HCT116 (cell line): ENCODE results near the gene DGKG. TPM values are rescaled to one million over a fixed set of nuclear protein-coding genes. Genes with fewer than 3 reads are reported as not detected.

Experiments used
- ATAC-seq: fragments of 200-7000 bp; cut with Tn5 transposase; 2 replicates; pipeline ENCODE4 v1.9.1; 2020; ENCODE audit warnings: mild to moderate bottlenecking, moderate library complexity
- BruUV-seq: library from RNA; stranded (reverse); fragments of 400-500 nt; replicated peaks from 2 replicates; lab custom pipeline; 2021; lab: Mats Ljungman, UMichigan
- CTCF ChIA-PET: fragments of 300-600 bp; sonication (Branson Sonifier 250); formaldehyde crosslinking; loops from one replicate; lab custom pipeline; 2021; ENCODE audit warnings: antibody characterized with exemption; lab: Charles Lee
- POLR2A ChIA-PET: fragments of 300-600, 350-600 bp; sonication (Branson Sonifier 250); formaldehyde crosslinking; loops from one replicate; lab custom pipeline; 2021; ENCODE audit warnings: antibody characterized with exemption; lab: Charles Lee
- RAD21 ChIA-PET, 2 experiments: fragments of 300-600 bp; sonication (Branson Sonifier 250); formaldehyde crosslinking; loops; one replicate each; lab custom pipeline; 2023; ENCODE audit warnings: low total read pairs in 2 of 2; ENCODE audit not compliant: uncharacterized antibody in 2 of 2, unreplicated experiment in 2 of 2, low non-redundant PET in 1 of 2; lab: Charles Lee
- DNase-seq: peaks from one replicate; pipeline ENCODE4 v3.0.0-alpha.2; 2010; ENCODE audit warnings: low read depth, low spot score
- H2AFZ ChIP-seq: fragments of 200-600 bp; shearing (Covaris generic), sonication (generic); 2 replicates; pipeline ENCODE4 v1.6.1; 2017; ENCODE audit warnings: low read depth, mixed run types, mixed read lengths, antibody characterized with exemption, low read length; ENCODE audit not compliant: poor library complexity, severe bottlenecking
- H3K27ac ChIP-seq: 2 replicates; pipeline ENCODE4 v1.5.1; 2012; ENCODE audit warnings: low read depth, low read length
- H3K27me3 ChIP-seq: fragments of 200-600 bp; sonication (generic); 2 replicates; pipeline ENCODE4 v1.6.1; 2016; ENCODE audit warnings: mixed run types, low read length, mixed read lengths; ENCODE audit not compliant: insufficient read depth
- H3K36me3 ChIP-seq, 2 experiments: fragments of 200-500 bp in 1 of 2; fragments of 200-600 bp in 1 of 2; sonication (Bioruptor generic) in 1 of 2; sonication (generic) in 1 of 2; 2 replicates each; pipeline versions ENCODE4 v1.5.1 to v1.6.1; 2014 to 2016; ENCODE audit warnings: low read length in 2 of 2, inconsistent platforms in 1 of 2, mixed read lengths in 1 of 2, mixed run types in 1 of 2; ENCODE audit not compliant: insufficient read depth in 2 of 2, control insufficient read depth in 1 of 2
- H3K4me1 ChIP-seq, 2 experiments: fragments of 200-600 bp in 1 of 2; sonication (generic) in 1 of 2; 2 replicates each; pipeline versions ENCODE4 v1.5.1 to v1.6.1; 2012 to 2017; ENCODE audit warnings: low read length in 2 of 2, inconsistent platforms in 1 of 2, mild to moderate bottlenecking in 1 of 2, mixed read lengths in 1 of 2, mixed run types in 1 of 2, moderate library complexity in 1 of 2; ENCODE audit not compliant: insufficient read depth in 2 of 2, control insufficient read depth in 1 of 2
- H3K4me2 ChIP-seq: fragments of 200-600 bp; sonication (generic); 2 replicates; pipeline ENCODE4 v1.6.1; 2017; ENCODE audit warnings: mixed run types, low read length, mixed read lengths
- H3K4me3 ChIP-seq, 2 experiments: fragments of 200-600 bp in 1 of 2; sonication (generic) in 1 of 2; replicated peaks in 1 of 2; 2 replicates each; pipeline ENCODE4 v1.5.1; 2011 to 2016; ENCODE audit warnings: low read length in 2 of 2, control low read depth in 1 of 2, low read depth in 1 of 2, mild to moderate bottlenecking in 1 of 2, mixed read lengths in 1 of 2, mixed run types in 1 of 2
- H3K79me2 ChIP-seq: fragments of 200-600 bp; sonication (generic); 2 replicates; pipeline ENCODE4 v1.6.1; 2017; ENCODE audit warnings: mild to moderate bottlenecking, mixed run types, low read length, moderate library complexity, mixed read lengths; ENCODE audit not compliant: insufficient read depth
- H3K9ac ChIP-seq: fragments of 200-600 bp; sonication (generic); 2 replicates; pipeline ENCODE4 v1.6.1; 2016; ENCODE audit warnings: low read length, mixed read lengths
- H3K9me2 ChIP-seq: fragments of 200-600 bp; sonication (generic), shearing (Covaris generic); 2 replicates; pipeline ENCODE4 v1.6.1; 2017; ENCODE audit warnings: mixed run types, mild to moderate bottlenecking, moderate library complexity; ENCODE audit not compliant: insufficient read depth
- H3K9me3 ChIP-seq, 2 experiments: fragments of 200-500 bp in 1 of 2; fragments of 200-600 bp in 1 of 2; sonication (Bioruptor generic) in 1 of 2; sonication (generic) in 1 of 2; 2 replicates each; pipeline ENCODE4 v1.6.1; 2014 to 2017; ENCODE audit warnings: low read length in 2 of 2, mixed read lengths in 2 of 2, inconsistent platforms in 1 of 2, low read depth in 1 of 2, mild to moderate bottlenecking in 1 of 2, mixed run types in 1 of 2, moderate library complexity in 1 of 2; ENCODE audit not compliant: control insufficient read depth in 1 of 2, insufficient read depth in 1 of 2
- H4K20me1 ChIP-seq: fragments of 200-600 bp; sonication (generic), shearing (Covaris generic); 2 replicates; pipeline ENCODE4 v1.6.1; 2017; ENCODE audit warnings: mixed run types, mild to moderate bottlenecking, moderate library complexity; ENCODE audit not compliant: insufficient read depth
- CBX3 ChIP-seq: IDR thresholded peaks from 2 replicates; pipeline ENCODE4 v1.6.1; 2012; ENCODE audit warnings: low read depth
- EGR1 ChIP-seq: IDR thresholded peaks from 2 replicates; pipeline ENCODE4 v1.6.1; 2012; ENCODE audit warnings: low read depth
- ELF1 ChIP-seq: IDR thresholded peaks from 2 replicates; pipeline ENCODE4 v1.6.1; 2012; ENCODE audit warnings: low read depth, borderline replicate concordance
- POLR2A ChIP-seq: IDR thresholded peaks from 2 replicates; pipeline ENCODE4 v1.7.0; 2011; ENCODE audit warnings: borderline replicate concordance; ENCODE audit not compliant: insufficient read depth, insufficient read length; ENCODE audit errors: extremely low read depth
- REST ChIP-seq: IDR thresholded peaks from 2 replicates; pipeline ENCODE4 v1.6.1; 2012; ENCODE audit warnings: low read depth
- SP1 ChIP-seq: IDR thresholded peaks from 2 replicates; pipeline ENCODE4 v1.6.1; 2012; ENCODE audit warnings: low read depth
- SRF ChIP-seq: IDR thresholded peaks from 2 replicates; pipeline ENCODE4 v1.6.1; 2012; ENCODE audit warnings: low read depth
- TCF7L2 ChIP-seq: IDR thresholded peaks from 2 replicates; pipeline ENCODE4 v1.7.0; 2011; ENCODE audit warnings: borderline replicate concordance, inconsistent platforms; ENCODE audit not compliant: insufficient read depth, insufficient read length; ENCODE audit errors: extremely low read depth
- ZFX ChIP-seq: fragments of 450-650 bp; IDR thresholded peaks from 2 replicates; pipeline ENCODE4 v1.6.1; 2017
- intact Hi-C: fragments of 100-400 bp; cut with micrococcal nuclease; formaldehyde crosslinking; loops from 2 replicates; pipeline ENCODE4 v1.10.0; 2022
- total RNA-seq: library from RNA; stranded (reverse); gene quantifications from one replicate; pipeline ENCODE4 v1.2.1, GENCODE V29; 2021; ENCODE audit not compliant: unreplicated experiment
- TF ChIP-seq, protein P1 (sequence below): IDR thresholded peaks from 2 replicates; pipeline ENCODE4 v1.6.1; 2012

DGKG gene
- total RNA-seq, 1 experiment from 2014 or later: 4.8 TPM

GRCh38 chr3:186290796-186291195, 71.2 kb downstream of the DGKG start:
- Histone ChIP-seq H3K9me2 (no peaks in the 10 kb centered on the region), H3K4me3 (no peak overlapping the region), H3K79me2 (no peaks in the 10 kb centered on the region), H2AFZ (no peak overlapping the region), H3K36me3 (no peaks in the 10 kb centered on the region), H4K20me1 (no peaks in the 10 kb centered on the region), H3K9me3 (no peaks in the 10 kb centered on the region), H3K4me1 (no peaks in the 10 kb centered on the region), H3K27ac (no peak overlapping the region), H3K27me3 (no peaks in the 10 kb centered on the region), H3K4me2 (no peak overlapping the region), H3K9ac (no peak overlapping the region)
- CTCF ChIA-PET: no interaction called here
- no peak for DNase-seq
- ATAC-seq: no peak
- no TSS peak for BruUV-seq
- POLR2A ChIA-PET: no interaction called here
- no peak for TF ChIP-seq ZFX
- intact Hi-C loops: no loop called here
- RAD21 ChIA-PET: no interaction called here

DNA sequence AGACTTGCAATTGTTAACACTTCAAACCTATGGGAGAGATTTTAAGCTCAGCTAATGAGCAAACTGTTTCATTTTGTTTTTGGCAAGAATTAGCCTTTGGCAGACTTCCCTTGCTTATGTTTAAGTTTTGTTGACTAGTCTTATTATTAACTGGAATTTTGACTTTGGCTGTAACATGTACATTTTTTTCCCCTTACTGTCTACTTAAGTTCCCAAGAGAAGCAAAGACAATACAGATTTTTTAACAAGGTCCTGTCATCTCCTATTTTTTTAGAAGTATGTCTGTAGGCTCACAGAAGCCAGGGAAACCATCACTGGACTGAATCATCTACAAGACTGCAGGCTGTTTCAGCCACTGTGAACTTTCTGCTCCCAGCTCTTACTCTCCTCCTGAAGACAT, 74.3 kb downstream of the DGKG start:
- H3K36me3 ChIP-seq: no peaks in the 10 kb centered on the region
- ChIA-PET CTCF (interaction anchor here (0.6 kb wide), 1 partner anchor 256 kb away, joined by 4 read pairs; the partner anchor contains the start of gene CRYGS), RAD21 (no interaction called here), POLR2A (no interaction called here)
- no peaks in the 10 kb centered on the region for H3K9me2 ChIP-seq
- intact Hi-C loops: no loop called here
- H4K20me1 ChIP-seq: no peaks in the 10 kb centered on the region
- ATAC-seq: no peak
- H3K4me1 ChIP-seq: no peaks in the 10 kb centered on the region
- H3K9ac ChIP-seq: no peak overlapping the region
- no peaks in the 10 kb centered on the region for H3K27me3 ChIP-seq
- no peak overlapping the region for H3K27ac ChIP-seq
- no peak for TF ChIP-seq POLR2A
- no peak for TF ChIP-seq SP1
- TF ChIP-seq, protein P1, sequence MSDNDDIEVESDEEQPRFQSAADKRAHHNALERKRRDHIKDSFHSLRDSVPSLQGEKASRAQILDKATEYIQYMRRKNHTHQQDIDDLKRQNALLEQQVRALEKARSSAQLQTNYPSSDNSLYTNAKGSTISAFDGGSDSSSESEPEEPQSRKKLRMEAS: no peak
- no peak for TF ChIP-seq REST
- TF ChIP-seq TCF7L2: no peak
- TF ChIP-seq ELF1: no peak
- no peak for TF ChIP-seq CBX3
- no peak for TF ChIP-seq SRF
- TF ChIP-seq EGR1: no peak
- H3K4me2 ChIP-seq: no peak overlapping the region
- no peak overlapping the region for H2AFZ ChIP-seq
- H3K9me3 ChIP-seq: no peaks in the 10 kb centered on the region
- H3K79me2 ChIP-seq: no peaks in the 10 kb centered on the region
- no peak for DNase-seq
- no peak overlapping the region for H3K4me3 ChIP-seq
- BruUV-seq: no TSS peak
